Left lung (tissue), 10 donors: ENCODE results near the gene GPR176. TPM values are rescaled to one million over a fixed set of nuclear protein-coding genes. Genes with fewer than 3 reads are reported as not detected.

Experiments used
- ATAC-seq: fragments of 200-7000 bp; cut with Tn5 transposase; one replicate; pipeline ENCODE4 v1.9.1; 2020; ENCODE audit warnings: moderate library complexity
- DNase-seq, 4 donors: peaks; one replicate each; pipeline ENCODE4 v3.0.0-alpha.2; 2013 to 2020
- H3K27ac ChIP-seq, 2 donors: fragments of 200-600 bp; sonication (generic) in 1 of 2; one replicate each; pipeline versions ENCODE4 v1.5.0 to v1.8.0; 2020 to 2021
- H3K27me3 ChIP-seq, 2 donors: fragments of 200-600 bp; sonication (generic) in 1 of 2; one replicate each; pipeline versions ENCODE4 v1.5.0 to v1.8.0; 2020 to 2021
- H3K36me3 ChIP-seq, 2 donors: fragments of 200-600 bp; sonication (generic) in 1 of 2; one replicate each; pipeline versions ENCODE4 v1.5.0 to v1.8.0; 2020 to 2021
- H3K4me1 ChIP-seq, 2 donors: fragments of 200-600 bp; one replicate each; pipeline ENCODE4 v1.8.0; 2021
- H3K4me3 ChIP-seq, 2 donors: fragments of 200-600 bp; sonication (generic) in 1 of 2; one replicate each; pipeline versions ENCODE4 v1.5.0 to v1.8.0; 2020 to 2021; ENCODE audit warnings: mild to moderate bottlenecking in 1 of 2
- H3K9me3 ChIP-seq, 2 donors: fragments of 200-600 bp; sonication (generic) in 1 of 2; one replicate each; pipeline versions ENCODE4 v1.5.0 to v1.8.0; 2020 to 2021
- intact Hi-C, 2 donors: fragments of 100-400 bp; cut with DNase I; formaldehyde crosslinking; loops; one replicate each; pipeline versions ENCODE4 v1.11.2 to v1.14.2; 2022
- polyA plus RNA-seq, 6 donors: library from polyadenylated mRNA; unstranded; fragments of 120-200 nt; gene quantifications; one replicate each; pipeline ENCODE4 v1.2.1, GENCODE V29; 2013; ENCODE audit not compliant: insufficient read length in 6 of 6
- total RNA-seq, 2 donors: library from RNA; stranded (reverse); fragmentation: NEBNext Ultra II Directional; extraction: Animal tissue kit (Norgen Biotek cat#: 25700); gene quantifications; one replicate each; pipeline ENCODE4 v1.2.1, GENCODE V29; 2021
- TF ChIP-seq, protein P1 (sequence below), 2 donors: fragments of 200-600 bp; sonication (generic) in 1 of 2; IDR thresholded peaks; one replicate each; pipeline versions ENCODE4 v1.5.0 to v1.8.0; 2021; ENCODE audit warnings: antibody characterized with exemption in 2 of 2
- donor health status: DM: no; HTN: yes; CAD: no.
- donor health status: DM: no; HTN: no; CAD: no.

The GPR176 gene
- total and polyA plus RNA-seq, 8 donors = 2.6 to 6.6 (median 4.0) TPM

DNA sequence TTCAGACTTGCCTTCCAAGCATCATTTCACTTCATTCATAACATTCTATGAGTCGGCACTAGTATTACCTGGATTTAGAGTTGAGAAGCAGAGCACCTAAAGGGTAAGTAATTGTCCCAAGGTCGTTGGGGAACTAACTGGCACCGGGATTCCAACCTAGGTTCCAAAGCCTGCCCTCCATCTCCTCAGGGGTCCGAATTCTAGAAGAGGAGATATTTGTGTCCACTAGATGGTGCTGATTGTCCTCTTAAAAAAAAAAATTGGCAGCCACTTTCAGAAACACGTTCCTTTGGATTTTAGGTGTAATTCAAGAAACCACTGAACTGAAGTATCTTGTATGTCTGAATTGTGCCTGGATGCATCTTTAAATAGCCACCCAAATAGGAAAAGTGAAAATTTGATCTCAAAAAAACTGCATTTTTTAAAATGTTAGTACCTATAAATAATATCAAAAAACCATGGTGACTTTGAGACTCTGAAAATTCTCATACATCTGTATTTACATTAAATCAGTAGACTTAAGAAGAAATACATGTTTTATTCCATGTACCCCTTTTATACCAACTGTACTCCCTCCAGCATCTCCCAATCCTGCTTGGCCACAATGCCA, 133.5 kb downstream of the GPR176 start:
- ATAC-seq = no peak
- TF ChIP-seq, protein P1, sequence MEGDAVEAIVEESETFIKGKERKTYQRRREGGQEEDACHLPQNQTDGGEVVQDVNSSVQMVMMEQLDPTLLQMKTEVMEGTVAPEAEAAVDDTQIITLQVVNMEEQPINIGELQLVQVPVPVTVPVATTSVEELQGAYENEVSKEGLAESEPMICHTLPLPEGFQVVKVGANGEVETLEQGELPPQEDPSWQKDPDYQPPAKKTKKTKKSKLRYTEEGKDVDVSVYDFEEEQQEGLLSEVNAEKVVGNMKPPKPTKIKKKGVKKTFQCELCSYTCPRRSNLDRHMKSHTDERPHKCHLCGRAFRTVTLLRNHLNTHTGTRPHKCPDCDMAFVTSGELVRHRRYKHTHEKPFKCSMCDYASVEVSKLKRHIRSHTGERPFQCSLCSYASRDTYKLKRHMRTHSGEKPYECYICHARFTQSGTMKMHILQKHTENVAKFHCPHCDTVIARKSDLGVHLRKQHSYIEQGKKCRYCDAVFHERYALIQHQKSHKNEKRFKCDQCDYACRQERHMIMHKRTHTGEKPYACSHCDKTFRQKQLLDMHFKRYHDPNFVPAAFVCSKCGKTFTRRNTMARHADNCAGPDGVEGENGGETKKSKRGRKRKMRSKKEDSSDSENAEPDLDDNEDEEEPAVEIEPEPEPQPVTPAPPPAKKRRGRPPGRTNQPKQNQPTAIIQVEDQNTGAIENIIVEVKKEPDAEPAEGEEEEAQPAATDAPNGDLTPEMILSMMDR (IDR thresholded peaks at IDR 0.05) = peak; percentile 49 to 61
- peak in 2 of 4 donors; percentile 54 to 69 for DNase-seq
- Histone ChIP-seq H3K4me3 (no peak overlapping the region), H3K36me3 (no peaks in the 10 kb centered on the region), H3K9me3 (no peaks in the 10 kb centered on the region), H3K27me3 (no peaks in the 10 kb centered on the region), H3K4me1 (peaks cover 13 to 34% of the 10 kb centered on the region in 2 donors), H3K27ac (no peak overlapping the region)
- intact Hi-C loops = no loop called here

DNA sequence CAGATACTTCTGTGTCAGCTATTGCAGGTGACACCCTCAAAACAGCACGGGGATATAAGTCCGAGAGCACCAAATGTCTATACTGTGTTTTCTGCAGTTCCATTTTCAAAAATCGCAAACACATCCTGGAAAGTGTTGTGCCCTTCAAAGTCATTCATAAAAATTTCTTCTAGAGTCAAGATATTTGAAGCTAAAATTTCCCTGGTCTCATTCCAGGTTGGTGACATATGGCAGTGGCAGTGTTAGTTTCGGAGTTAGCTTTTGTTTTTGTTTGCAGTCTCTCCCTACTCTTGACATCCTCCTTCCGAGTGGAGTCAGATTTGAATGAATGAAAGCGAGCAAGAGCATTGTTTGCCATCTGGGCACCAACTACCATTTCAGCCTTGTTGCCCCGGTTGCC, 134.2 kb downstream of the GPR176 start:
- intact Hi-C loops = no loop called here
- H3K9me3 ChIP-seq = no peaks in the 10 kb centered on the region
- peaks cover 13 to 34% of the 10 kb centered on the region in 2 donors for H3K4me1 ChIP-seq
- H3K27ac ChIP-seq = no peak overlapping the region
- no peaks in the 10 kb centered on the region for H3K27me3 ChIP-seq
- ATAC-seq = no peak
- H3K4me3 ChIP-seq = no peak overlapping the region
- TF ChIP-seq, protein P1 (IDR thresholded peaks at IDR 0.05) = no peak
- no peak for DNase-seq
- no peaks in the 10 kb centered on the region for H3K36me3 ChIP-seq

DNA sequence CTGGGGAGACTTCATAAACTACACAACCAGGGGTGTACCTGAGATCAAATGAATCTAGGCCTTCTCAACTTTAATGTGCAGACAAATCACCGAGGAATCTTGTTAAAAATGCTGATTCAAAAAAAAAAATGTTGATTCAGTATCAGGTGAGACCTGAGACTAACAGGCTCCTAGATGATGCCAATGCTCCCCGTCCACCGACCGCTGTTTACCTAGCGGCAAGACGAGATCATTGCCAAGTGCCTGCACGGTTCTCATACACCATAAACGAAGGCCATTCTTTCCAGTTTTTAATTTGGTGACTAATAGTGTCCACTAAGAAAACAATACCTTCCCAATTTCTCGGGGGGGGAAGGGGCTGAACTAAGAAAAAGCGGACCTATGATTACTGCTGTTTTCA, 134.9 kb downstream of the GPR176 start:
- no peak for ATAC-seq
- Histone ChIP-seq H3K27ac (no peak overlapping the region), H3K4me3 (no peak overlapping the region), H3K4me1 (peaks cover 13 to 34% of the 10 kb centered on the region in 2 donors), H3K36me3 (no peaks in the 10 kb centered on the region), H3K27me3 (no peaks in the 10 kb centered on the region), H3K9me3 (no peaks in the 10 kb centered on the region)
- DNase-seq = no peak
- intact Hi-C loops = no loop called here
- TF ChIP-seq, protein P1 (IDR thresholded peaks at IDR 0.05) = no peak

DNA sequence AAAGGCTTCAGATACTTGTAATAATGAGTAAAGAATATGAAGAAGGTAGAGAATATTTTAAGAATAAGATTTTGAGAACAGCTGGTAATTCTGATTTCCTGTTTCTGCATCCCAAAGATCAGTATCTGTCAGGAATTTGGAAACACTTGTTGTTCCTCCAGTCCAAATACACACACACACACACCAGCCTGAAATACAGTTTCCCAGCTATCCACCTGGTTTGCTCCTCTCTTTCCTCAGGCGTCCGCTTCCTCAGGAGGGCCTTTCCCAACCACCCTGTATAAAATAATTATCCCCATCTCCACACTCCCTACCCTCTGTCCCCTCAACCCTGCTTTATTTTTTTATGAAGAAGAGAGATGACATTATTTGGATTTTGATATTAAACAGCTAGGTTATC, 135.4 kb downstream of the GPR176 start:
- Histone ChIP-seq H3K4me3 (no peak overlapping the region), H3K27me3 (no peaks in the 10 kb centered on the region), H3K4me1 (peaks cover 13 to 34% of the 10 kb centered on the region in 2 donors), H3K27ac (no peak overlapping the region), H3K9me3 (no peaks in the 10 kb centered on the region), H3K36me3 (no peaks in the 10 kb centered on the region)
- TF ChIP-seq, protein P1 (IDR thresholded peaks at IDR 0.05) = no peak
- intact Hi-C loops = no loop called here
- DNase-seq (no peak), ATAC-seq (no peak)

DNA sequence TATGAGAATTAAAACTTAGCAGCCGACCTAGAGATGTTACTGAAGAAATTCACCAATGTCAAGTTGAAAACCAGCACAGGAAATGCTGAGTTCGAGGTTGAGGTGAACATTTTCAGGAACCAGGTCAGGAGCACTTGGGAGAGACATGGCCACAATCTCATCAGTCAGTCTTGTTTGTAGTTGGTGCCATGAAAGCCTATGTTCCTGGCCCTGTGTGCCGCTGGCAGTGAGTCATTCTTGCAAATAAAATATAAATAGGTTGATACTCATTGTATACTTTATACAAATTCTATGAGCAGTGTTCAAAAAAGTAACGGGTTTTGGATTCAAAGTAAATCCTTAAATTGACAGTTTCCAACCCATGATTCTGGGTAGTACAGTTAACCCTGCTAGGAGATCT, 135.9 kb downstream of the GPR176 start:
- Histone ChIP-seq H3K4me1 (peaks cover 13 to 34% of the 10 kb centered on the region in 2 donors), H3K27ac (peak overlapping the region in 1 of 2 donors; percentile 89), H3K9me3 (no peaks in the 10 kb centered on the region), H3K27me3 (no peaks in the 10 kb centered on the region), H3K4me3 (peak overlapping the region in 1 of 2 donors; percentile 73), H3K36me3 (no peaks in the 10 kb centered on the region)
- TF ChIP-seq, protein P1 (IDR thresholded peaks at IDR 0.05) = no peak
- intact Hi-C loops = no loop called here
- no peak for DNase-seq
- no peak for ATAC-seq
